Smooth muscle cell (in vitro differentiated cells): ENCODE data around the gene RSPH3. TPM values are rescaled to one million over a fixed set of nuclear protein-coding genes. Genes with fewer than 3 reads are reported as not detected.
"Not testable (repeated sequence)": the region's sequence is repeated elsewhere in the genome, so short reads cannot be mapped to it uniquely, and the experiment has no call there.

Experiments
- DNase-seq: peaks from one replicate; lab custom pipeline; 2025; ENCODE audit not compliant: unreplicated experiment; lab: John Stamatoyannopoulos, UW
- H2AFZ ChIP-seq: fragments of 200-600 bp; sonication (generic); 2 replicates; pipeline ENCODE4 v1.6.0; 2016; ENCODE audit warnings: antibody characterized with exemption, low read depth, mild to moderate bottlenecking
- H3F3A ChIP-seq: fragments of 200-600 bp; sonication (generic); 2 replicates; pipeline ENCODE4 v1.6.0; 2017; ENCODE audit warnings: antibody characterized with exemption, low read depth
- H3K27ac ChIP-seq: fragments of 200-600 bp; sonication (generic); 2 replicates; pipeline ENCODE4 v1.5.1; 2016; ENCODE audit warnings: low read depth, mild to moderate bottlenecking
- H3K27me3 ChIP-seq: fragments of 200-600 bp; sonication (generic); 2 replicates; pipeline ENCODE4 v1.6.1; 2016; ENCODE audit warnings: low read depth, mild to moderate bottlenecking
- H3K36me3 ChIP-seq: fragments of 200-600 bp; sonication (generic); 2 replicates; pipeline ENCODE4 v1.5.1; 2016; ENCODE audit warnings: low read depth
- H3K4me1 ChIP-seq: fragments of 200-600 bp; sonication (generic); 2 replicates; pipeline ENCODE4 v1.5.1; 2016; ENCODE audit warnings: low read depth
- H3K4me2 ChIP-seq: fragments of 200-600 bp; sonication (generic); 2 replicates; pipeline ENCODE4 v1.6.0; 2016; ENCODE audit warnings: mild to moderate bottlenecking
- H3K4me3 ChIP-seq: fragments of 200-600 bp; sonication (generic); 2 replicates; pipeline ENCODE4 v1.5.1; 2016; ENCODE audit warnings: mild to moderate bottlenecking
- H3K79me2 ChIP-seq: fragments of 200-600 bp; sonication (generic); 2 replicates; pipeline ENCODE4 v1.6.0; 2016; ENCODE audit warnings: low read depth, mild to moderate bottlenecking
- H3K9ac ChIP-seq: fragments of 200-600 bp; sonication (generic); 2 replicates; pipeline ENCODE4 v1.6.0; 2016; ENCODE audit warnings: low read depth
- H3K9me3 ChIP-seq: fragments of 200-600 bp; sonication (generic); replicated peaks from 2 replicates; pipeline ENCODE4 v1.5.1; 2016; ENCODE audit warnings: low read depth
- H4K20me1 ChIP-seq: fragments of 200-600 bp; sonication (generic); 2 replicates; pipeline ENCODE4 v1.6.0; 2016; ENCODE audit warnings: low read depth
- WGBS: methylation state at CpG from one replicate; pipeline ENCODE4 v1.1.7; 2016; ENCODE audit warnings: low lambda C conversion rate; 5-methylcytosine and 5-hydroxymethylcytosine counted together
- polyA plus RNA-seq: library from polyadenylated mRNA; unstranded; fragments of >200 nt; fragmentation: Nextera tagmentation; extraction: Ambion mirVana; gene quantifications from 2 replicates; pipeline ENCODE4 v1.2.1, GENCODE V29; 2016
- total RNA-seq: library from RNA; depleted of rRNA; stranded (reverse); fragments of >200 nt; gene quantifications from 2 replicates; pipeline ENCODE4 v1.2.3, GENCODE V29; 2014
- TF ChIP-seq, protein P1 (sequence below): fragments of 200-600 bp; sonication (generic); IDR thresholded peaks from 2 replicates; pipeline ENCODE4 v1.5.1; 2017; ENCODE audit warnings: borderline replicate concordance, mild to moderate bottlenecking, antibody characterized with exemption; ENCODE audit not compliant: insufficient read depth, poor library complexity, severe bottlenecking

Gene RSPH3
- total and polyA plus RNA-seq, 2 experiments from 2014 or later: 7.1 to 7.5 TPM

DNA sequence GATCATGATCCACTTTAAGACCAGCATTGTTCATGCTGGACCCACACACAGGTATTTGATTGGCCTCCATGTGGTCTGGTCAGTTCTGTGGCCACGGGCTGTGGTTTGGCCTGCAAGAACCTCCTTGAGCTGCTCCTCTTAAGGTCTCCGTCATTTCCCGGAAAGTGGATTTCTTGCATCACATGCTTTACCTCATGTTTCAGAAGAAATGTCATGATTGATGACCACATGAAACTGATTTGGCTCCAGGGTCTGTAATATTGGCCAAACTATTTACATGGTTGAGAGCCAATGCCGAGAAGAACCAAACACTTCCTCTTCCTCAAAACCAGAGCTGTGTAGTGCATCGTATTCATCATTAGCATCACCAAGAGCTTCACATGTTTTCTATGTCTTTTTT lies 13.2 kb upstream of the RSPH3 start:
- H3K27me3 ChIP-seq: no peaks in the 10 kb centered on the region
- no peaks in the 10 kb centered on the region for H3K79me2 ChIP-seq
- no peak overlapping the region for H2AFZ ChIP-seq
- H3K4me3 ChIP-seq: no peak overlapping the region
- TF ChIP-seq, protein P1, sequence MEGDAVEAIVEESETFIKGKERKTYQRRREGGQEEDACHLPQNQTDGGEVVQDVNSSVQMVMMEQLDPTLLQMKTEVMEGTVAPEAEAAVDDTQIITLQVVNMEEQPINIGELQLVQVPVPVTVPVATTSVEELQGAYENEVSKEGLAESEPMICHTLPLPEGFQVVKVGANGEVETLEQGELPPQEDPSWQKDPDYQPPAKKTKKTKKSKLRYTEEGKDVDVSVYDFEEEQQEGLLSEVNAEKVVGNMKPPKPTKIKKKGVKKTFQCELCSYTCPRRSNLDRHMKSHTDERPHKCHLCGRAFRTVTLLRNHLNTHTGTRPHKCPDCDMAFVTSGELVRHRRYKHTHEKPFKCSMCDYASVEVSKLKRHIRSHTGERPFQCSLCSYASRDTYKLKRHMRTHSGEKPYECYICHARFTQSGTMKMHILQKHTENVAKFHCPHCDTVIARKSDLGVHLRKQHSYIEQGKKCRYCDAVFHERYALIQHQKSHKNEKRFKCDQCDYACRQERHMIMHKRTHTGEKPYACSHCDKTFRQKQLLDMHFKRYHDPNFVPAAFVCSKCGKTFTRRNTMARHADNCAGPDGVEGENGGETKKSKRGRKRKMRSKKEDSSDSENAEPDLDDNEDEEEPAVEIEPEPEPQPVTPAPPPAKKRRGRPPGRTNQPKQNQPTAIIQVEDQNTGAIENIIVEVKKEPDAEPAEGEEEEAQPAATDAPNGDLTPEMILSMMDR: no peak
- H4K20me1 ChIP-seq: no peaks in the 10 kb centered on the region
- H3K9ac ChIP-seq: no peak overlapping the region
- no peak overlapping the region for H3K27ac ChIP-seq
- H3F3A ChIP-seq: no peaks in the 10 kb centered on the region
- WGBS: 96% methylated on average over 5 of the region's 5 CpGs
- no peaks in the 10 kb centered on the region for H3K4me1 ChIP-seq
- no peak for DNase-seq
- no peak overlapping the region for H3K4me2 ChIP-seq
- no peaks in the 10 kb centered on the region for H3K9me3 ChIP-seq
- H3K36me3 ChIP-seq: no peaks in the 10 kb centered on the region

DNA sequence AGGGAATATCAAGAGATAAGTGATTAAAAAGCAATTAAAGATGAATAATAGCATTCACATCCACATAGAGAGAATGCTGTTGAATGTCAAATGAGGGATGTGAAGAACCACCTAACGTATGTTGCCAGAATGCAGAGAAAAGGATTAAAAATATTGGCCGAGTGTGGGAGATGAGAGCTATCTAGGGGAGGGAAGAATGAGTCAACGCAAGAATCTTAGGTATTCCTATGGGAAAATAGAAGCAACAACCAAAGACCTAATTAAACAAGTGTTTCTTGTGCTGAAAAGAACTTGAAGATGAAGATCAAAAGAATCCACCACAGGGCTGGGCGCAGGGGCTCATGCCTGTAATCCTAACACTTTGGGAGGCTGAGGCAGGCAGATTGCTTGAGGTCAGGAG lies 12.2 kb upstream of the RSPH3 start:
- no peak overlapping the region for H3K27ac ChIP-seq

DNA sequence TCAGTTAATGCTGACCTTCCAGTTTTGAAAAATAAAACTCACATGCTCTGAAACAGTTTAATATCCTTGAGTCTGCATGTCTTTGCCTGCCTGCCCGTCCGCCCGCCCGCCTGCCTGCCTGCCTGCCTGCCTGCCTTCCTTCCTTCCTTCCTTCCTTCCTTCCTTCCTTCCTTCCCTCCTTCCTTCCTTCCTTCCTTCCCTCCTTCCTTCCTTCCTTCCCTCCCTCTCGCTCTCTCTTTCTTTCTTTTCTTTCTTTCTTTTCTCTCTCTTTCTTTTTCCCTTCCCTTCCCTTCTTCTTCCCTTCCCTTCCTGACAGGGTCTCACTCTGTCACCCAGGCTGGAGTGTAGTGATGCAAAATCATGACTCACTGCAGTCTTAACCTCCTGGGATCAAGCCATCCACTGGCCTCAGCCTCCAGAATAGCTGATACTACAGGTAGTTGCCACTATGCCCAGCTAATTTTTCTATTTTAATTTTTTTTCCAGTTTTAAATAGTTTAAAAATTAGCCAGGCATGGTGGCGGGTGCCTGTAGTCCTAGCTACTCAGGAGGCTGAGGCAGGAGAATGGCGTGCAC lies 10.1 kb upstream of the RSPH3 start:
- not testable (repeated sequence) for DNase-seq, H3F3A ChIP-seq, H3K4me3 ChIP-seq, H3K27me3 ChIP-seq, H3K36me3 ChIP-seq, H3K4me1 ChIP-seq, H4K20me1 ChIP-seq, H3K79me2 ChIP-seq, H2AFZ ChIP-seq, H3K9me3 ChIP-seq, H3K27ac ChIP-seq, H3K9ac ChIP-seq, H3K4me2 ChIP-seq
- 70% methylated on average over 7 of the region's 7 CpGs for WGBS

More for the DNA sequence above, 12.2 kb upstream of the RSPH3 start:
- TF ChIP-seq, protein P1: no peak
- WGBS: 40% methylated on average over 4 of the region's 4 CpGs
- no peak overlapping the region for H2AFZ ChIP-seq
- no peaks in the 10 kb centered on the region for H3K9me3 ChIP-seq
- no peaks in the 10 kb centered on the region for H3K36me3 ChIP-seq
- no peak overlapping the region for H3K9ac ChIP-seq
- no peaks in the 10 kb centered on the region for H3K4me1 ChIP-seq
- H3K4me3 ChIP-seq: no peak overlapping the region
- no peaks in the 10 kb centered on the region for H3K79me2 ChIP-seq
- no peaks in the 10 kb centered on the region for H3K27me3 ChIP-seq
- no peak for DNase-seq
- H4K20me1 ChIP-seq: no peaks in the 10 kb centered on the region
- H3K4me2 ChIP-seq: no peak overlapping the region
- no peaks in the 10 kb centered on the region for H3F3A ChIP-seq

DNA sequence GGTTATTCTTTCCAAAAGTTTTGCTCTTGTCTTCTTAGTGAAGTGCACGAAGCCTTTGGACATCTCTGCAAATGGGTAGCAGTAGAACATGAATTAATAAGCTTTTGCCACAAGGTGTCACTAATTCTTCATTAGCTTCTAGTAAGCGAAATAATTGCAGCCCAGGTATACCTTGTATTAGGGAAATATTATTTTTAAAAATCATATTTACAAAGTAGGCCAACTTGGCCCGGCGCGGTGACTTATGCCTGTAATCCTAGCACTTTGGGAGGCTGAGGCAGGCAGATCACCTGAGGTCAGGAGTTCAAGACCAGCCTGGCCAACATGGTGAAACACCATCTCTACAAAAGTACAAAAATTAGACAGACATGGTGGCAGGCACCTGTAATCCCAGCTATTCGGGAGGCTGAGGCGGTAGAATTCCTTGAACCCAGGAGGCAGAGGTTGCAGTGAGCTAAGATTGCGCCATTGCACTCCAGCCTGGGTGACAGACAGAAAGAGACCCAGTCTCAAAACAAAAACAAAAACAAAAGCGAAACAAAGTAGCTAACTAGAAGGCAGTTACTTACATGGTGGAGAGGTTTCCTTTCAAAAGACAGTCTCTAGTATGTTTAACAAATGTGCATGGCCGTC lies 8.8 kb upstream of the RSPH3 start:
- no peaks in the 10 kb centered on the region for H4K20me1 ChIP-seq
- H2AFZ ChIP-seq: no peak overlapping the region

More for the DNA sequence above, 8.8 kb upstream of the RSPH3 start:
- H3K9me3 ChIP-seq: no peaks in the 10 kb centered on the region
- H3K27ac ChIP-seq: no peak overlapping the region
- no peaks in the 10 kb centered on the region for H3K79me2 ChIP-seq
- no peak overlapping the region for H3K4me2 ChIP-seq
- no peak overlapping the region for H3K9ac ChIP-seq
- H3K36me3 ChIP-seq: no peaks in the 10 kb centered on the region
- no peaks in the 10 kb centered on the region for H3K4me1 ChIP-seq
- no peaks in the 10 kb centered on the region for H3F3A ChIP-seq
- TF ChIP-seq, protein P1: peak; percentile 46
- no peak overlapping the region for H3K4me3 ChIP-seq
- 88% methylated on average over 10 of the region's 10 CpGs for WGBS
- H3K27me3 ChIP-seq: no peaks in the 10 kb centered on the region
- DNase-seq: no peak
